GM04503 (cell line): Measurements from ENCODE around the gene RANBP3.
"Not testable (repeated sequence)": the region's sequence is repeated elsewhere in the genome, so short reads cannot be mapped to it uniquely, and the experiment has no call there.

Source experiments
- DNase-seq: peaks from one replicate; pipeline ENCODE4 v3.0.0-alpha.2; 2012; ENCODE audit warnings: low read depth

RANBP3 gene

GRCh38 chr19:5964816-5965565 is 12.9 kb downstream of the RANBP3 start:
- DNase-seq = no peak

- DNase-seq = no peak
Observed at GRCh38 chr19:5963855-5964254, 14.1 kb downstream of the RANBP3 start.

- DNase-seq = not testable (repeated sequence)
Observed at GRCh38 chr19:5963259-5963658, 14.7 kb downstream of the RANBP3 start.

GRCh38 chr19:5961969-5962945 is 15.7 kb downstream of the RANBP3 start:
- DNase-seq = no peak

GRCh38 chr19:5961641-5961968 is 16.3 kb downstream of the RANBP3 start:
- not testable (repeated sequence) for DNase-seq

- no peak for DNase-seq
Observed at GRCh38 chr19:5960005-5961001, 17.6 kb downstream of the RANBP3 start.

GRCh38 chr19:5959260-5960004 is 18.5 kb downstream of the RANBP3 start:
- DNase-seq = no peak

GRCh38 chr19:5958851-5959122 is 19.2 kb downstream of the RANBP3 start:
- DNase-seq = no peak

GRCh38 chr19:5958074-5958850 is 19.7 kb downstream of the RANBP3 start:
- no peak for DNase-seq

- no peak for DNase-seq
Observed at GRCh38 chr19:5957170-5957569, 20.8 kb downstream of the RANBP3 start.

GRCh38 chr19:5956728-5957127 is 21.2 kb downstream of the RANBP3 start:
- no peak for DNase-seq

GRCh38 chr19:5956323-5956722 is 21.6 kb downstream of the RANBP3 start:
- DNase-seq = no peak

- no peak for DNase-seq
Observed at GRCh38 chr19:5955636-5955935, 22.4 kb downstream of the RANBP3 start.

- DNase-seq = no peak
Observed at GRCh38 chr19:5954293-5954692, 23.6 kb downstream of the RANBP3 start.

GRCh38 chr19:5953680-5954213 is 24.2 kb downstream of the RANBP3 start:
- no peak for DNase-seq

- DNase-seq = no peak
Observed at GRCh38 chr19:5953030-5953589, 24.8 kb downstream of the RANBP3 start.

GRCh38 chr19:5952193-5953029 is 25.5 kb downstream of the RANBP3 start:
- no peak for DNase-seq

- no peak for DNase-seq
Observed at GRCh38 chr19:5951338-5951861, 26.5 kb downstream of the RANBP3 start.

GRCh38 chr19:5950741-5951140 is 27.2 kb downstream of the RANBP3 start:
- DNase-seq = no peak
